A549 treated with Hydrocortisone at 1 μM for 4 hours (cell line): ENCODE data around the gene KRT81. TPM values are rescaled to one million over a fixed set of nuclear protein-coding genes. Genes with fewer than 3 reads are reported as not detected.

Source experiments
- total RNA-seq: library from RNA; stranded (reverse); fragments of 200-300 nt; extraction: Qiagen RNA extraction; gene quantifications from 5 replicates; pipeline ENCODE4 v1.2.3, GENCODE V29; 2022

The KRT81 gene
- total RNA-seq: 3,045 to 4,083 TPM (median 3,944 TPM) in 5 replicates

DNA sequence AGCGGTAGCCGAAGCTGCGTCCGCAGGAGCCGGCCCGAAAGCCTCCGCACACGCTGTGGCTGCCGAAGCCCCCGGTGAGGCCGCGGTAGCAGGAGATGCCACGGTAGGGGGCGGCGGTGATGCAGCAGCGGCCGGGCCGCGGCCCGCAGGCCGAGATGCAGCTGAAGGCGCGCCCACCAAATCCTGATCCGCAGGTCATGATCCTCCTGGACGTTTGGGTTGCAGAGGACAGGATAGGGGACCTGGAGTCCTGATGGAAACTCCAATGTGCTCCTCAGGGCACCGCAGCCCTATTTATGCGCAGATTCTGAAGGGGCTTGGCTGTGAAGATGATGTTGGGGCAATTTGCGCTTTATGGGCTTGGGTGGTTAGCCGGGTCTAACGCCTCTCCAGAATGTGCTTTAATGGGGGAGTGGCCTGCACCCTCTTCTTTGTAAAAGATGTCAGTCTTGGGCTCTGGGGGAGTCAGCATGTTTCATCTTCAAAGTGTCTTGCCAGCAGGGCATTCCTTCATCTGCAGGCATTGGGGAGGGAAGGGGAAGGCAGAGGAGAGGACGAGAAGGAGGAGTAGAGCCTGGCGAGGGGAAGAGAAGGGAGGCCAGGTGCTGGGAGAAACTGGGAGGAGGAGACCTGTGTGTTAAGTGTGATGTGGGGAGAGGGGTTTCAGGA lies at the start of gene KRT81:
TSS of gene KRT81 (minus strand) at position 268 of the 669 bp plus-strand sequence. CDS start at position 199, 69 bp downstream.

DNA sequence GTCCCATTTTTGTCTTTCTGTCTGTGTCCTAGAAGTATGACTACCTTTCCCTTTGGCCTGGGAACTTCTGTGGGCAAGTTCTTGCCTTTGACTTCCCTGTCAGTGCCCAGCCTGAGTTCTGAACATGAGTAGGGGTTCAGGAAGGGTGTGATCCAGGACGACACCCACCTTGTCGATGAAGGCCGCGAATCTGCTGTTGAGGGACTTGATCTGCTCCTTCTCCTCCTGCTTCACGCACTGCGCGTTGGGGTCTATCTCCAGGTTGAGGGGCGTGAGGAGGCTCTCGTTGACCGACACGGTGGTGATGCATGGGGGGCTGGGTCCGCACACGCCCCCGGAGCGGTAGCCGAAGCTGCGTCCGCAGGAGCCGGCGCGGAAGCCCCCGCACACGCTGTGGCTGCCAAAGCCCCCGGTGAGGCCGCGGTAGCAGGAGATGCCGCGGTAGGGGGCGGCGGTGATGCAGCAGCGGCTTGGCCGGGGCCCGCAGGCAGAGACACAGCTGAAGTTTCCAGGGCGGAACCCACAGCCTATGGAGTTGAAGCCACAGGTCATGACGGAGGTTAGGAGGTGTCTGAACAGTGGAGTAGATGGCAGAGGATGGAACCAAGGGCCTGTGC lies 29.6 kb upstream of the KRT81 start, which contains the start of gene KRT83:
TSS of gene KRT83 (minus strand) at position 615 of the 617 bp plus-strand sequence. CDS start at position 552, 63 bp downstream.

GRCh38 chr12:52274521-52275120 lies 16.7 kb downstream of the KRT81 start, which contains the start of gene KRT86:
TSS of gene KRT86 (plus strand) at chr12:52274645. CDS start at chr12:52301917, 27,272 bp downstream.

Other genes starting within 250 kb of the KRT81 start
- gene NR4A1, start 240.1 kb downstream of the KRT81 start, total RNA-seq: 30.5 to 47.3 TPM (median 33.2 TPM) in 5 replicates
- 89.9 to 103 TPM (median 94.3 TPM) in 5 replicates for gene ATG101, start 221.6 kb downstream of the KRT81 start, total RNA-seq
- gene SMIM41, start 211.8 kb downstream of the KRT81 start, total RNA-seq: not detected in 5 replicates
- gene KRT80, start 99.5 kb downstream of the KRT81 start, total RNA-seq: 39.0 to 49.0 TPM (median 41.2 TPM) in 5 replicates
- gene KRT7, start 58.3 kb downstream of the KRT81 start, total RNA-seq: 5,165 to 6,050 TPM (median 5,522 TPM) in 5 replicates
- 27.6 to 49.8 TPM (median 46.4 TPM) in 5 replicates for gene KRT86, start 16.9 kb downstream of the KRT81 start, total RNA-seq
- 2.1 to 7.9 TPM (median 6.3 TPM) in 5 replicates for gene KRT83, start 29.9 kb upstream of the KRT81 start, total RNA-seq
- 0.05 TPM in 1 of 5 replicates, not detected in the others for gene KRT85, start 75.9 kb upstream of the KRT81 start, total RNA-seq
- not detected in 5 replicates for gene KRT84, start 94.1 kb upstream of the KRT81 start, total RNA-seq
- gene KRT82, start 114.8 kb upstream of the KRT81 start, total RNA-seq: not detected in 5 replicates
- gene KRT75, start 142.8 kb upstream of the KRT81 start, total RNA-seq: 0.07 to 0.18 TPM (median 0.09 TPM) in 5 replicates
- gene KRT6B, start 160.6 kb upstream of the KRT81 start, total RNA-seq: 0.05 to 0.09 TPM in 2 of 5 replicates, not detected in the others
- gene KRT6C, start 182.3 kb upstream of the KRT81 start, total RNA-seq: 0.06 TPM in 1 of 5 replicates, not detected in the others
- 10.3 to 13.4 TPM (median 11.2 TPM) in 5 replicates for gene KRT6A, start 201.7 kb upstream of the KRT81 start, total RNA-seq
- gene KRT5, start 228.9 kb upstream of the KRT81 start, total RNA-seq: 0.39 to 0.69 TPM (median 0.53 TPM) in 5 replicates